Inferior parietal cortex (tissue), 1 donor: ENCODE results near the gene EXOC2.

Source experiments
- DNase-seq: peaks from one replicate; pipeline ENCODE4 v3.0.0-alpha.2; 2016; ENCODE audit errors: extremely low spot score

The EXOC2 gene

DNA sequence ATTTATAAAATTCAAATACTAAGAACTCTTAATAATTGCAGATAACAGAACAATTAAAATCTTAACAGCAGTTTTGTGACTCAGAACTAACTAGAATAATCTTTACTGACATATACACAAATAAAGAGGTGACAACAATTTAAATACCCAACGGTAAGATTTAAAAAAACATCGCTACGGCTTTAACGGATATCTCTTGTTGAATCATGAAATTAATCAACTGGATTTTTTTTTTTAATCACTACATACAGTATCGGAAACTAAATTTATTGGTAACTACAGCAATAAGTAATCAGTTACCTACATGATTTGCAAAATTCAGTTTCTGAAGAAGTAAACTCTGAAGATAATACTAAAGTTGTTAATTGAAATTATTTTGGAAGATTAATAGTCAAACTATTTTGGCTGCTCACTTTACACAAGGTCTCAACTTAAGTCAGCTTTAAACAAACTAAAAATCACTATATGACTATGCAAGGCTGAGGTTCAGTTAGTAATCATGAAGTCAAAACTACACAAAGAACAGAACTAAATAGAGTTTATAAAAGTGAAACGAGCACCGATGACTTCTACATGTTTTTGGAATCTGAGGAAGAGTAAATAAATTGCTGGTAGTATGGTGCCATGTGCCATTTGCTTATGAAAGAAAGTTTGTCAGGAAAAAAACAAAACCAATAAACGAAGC lies 164.8 kb downstream of the EXOC2 start:
- no peak for DNase-seq

DNA sequence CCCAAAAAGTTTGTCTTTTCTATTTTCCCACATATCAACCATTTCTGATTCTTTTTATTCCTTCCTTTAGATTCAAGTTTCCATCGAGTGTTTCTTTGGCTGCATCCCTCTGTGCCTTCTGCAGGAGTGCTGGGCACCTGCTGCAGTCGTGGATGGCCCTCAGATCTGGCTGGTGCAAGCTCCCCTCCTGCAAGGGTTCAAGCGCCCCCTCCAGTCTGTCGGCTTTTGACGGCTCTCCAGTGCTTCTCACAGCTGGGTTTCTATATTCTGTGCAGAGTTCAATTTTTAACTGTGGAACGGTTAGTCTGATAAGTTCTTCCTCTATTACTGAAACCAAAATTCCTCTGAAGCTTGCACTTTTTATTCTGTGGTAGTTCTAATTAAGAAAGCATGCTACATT lies 168.1 kb downstream of the EXOC2 start:
- DNase-seq: no peak

DNA sequence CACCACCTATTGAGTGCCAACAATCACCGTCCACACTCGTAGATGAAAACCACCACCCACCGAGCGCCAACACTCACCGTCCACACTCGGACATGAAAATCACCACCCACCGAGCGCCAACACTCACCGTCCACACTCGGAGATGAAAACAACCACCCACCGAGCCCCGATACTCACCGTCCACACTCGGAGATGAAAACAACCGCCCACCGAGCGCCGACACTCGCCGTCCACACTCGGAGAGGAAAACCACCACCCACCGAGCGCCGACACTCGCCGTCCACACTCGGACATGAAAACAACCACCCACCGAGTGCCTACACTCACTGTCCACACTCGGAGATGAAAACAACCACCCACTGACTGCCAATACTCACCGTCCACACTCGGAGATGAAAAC lies 172.1 kb downstream of the EXOC2 start:
- DNase-seq: no peak

DNA sequence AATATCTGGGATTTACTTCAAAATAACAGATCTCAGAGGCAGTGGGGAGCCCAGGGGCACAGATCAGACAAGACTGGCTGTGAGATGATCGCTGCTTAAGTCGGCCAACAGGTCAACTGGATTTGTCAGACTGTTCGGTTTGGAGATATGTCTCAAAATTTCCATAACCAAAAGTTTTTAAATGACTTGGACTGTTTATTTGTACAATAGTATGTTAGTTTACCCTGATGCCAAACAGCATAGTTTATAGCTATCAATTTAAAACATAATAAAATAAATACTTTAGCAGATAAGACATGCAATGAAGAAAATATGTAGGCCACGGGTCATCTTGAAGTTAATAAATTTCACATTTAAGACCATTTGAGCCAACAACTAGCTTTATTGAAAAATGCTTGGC lies 174.7 kb downstream of the EXOC2 start:
- no peak for DNase-seq

DNA sequence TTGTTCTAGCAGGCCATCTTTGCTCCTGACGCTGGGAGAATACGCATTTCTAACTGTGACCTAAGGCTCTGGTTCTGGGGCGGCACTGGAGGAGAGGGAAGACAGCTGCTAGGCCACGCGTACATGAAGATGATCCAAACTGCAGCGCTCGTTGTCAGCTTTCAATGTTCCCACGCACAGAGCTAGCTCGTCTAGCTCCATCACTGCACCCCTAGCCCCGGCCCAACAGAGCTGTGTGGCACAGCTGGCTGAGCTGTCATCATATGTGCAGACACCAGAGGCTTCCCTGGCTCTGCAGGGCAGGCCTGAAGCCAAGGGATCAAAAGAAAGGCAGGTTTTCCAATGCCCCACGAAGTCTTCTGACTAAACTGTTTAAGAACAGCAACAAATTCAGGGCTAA lies 176.7 kb downstream of the EXOC2 start:
- no peak for DNase-seq

DNA sequence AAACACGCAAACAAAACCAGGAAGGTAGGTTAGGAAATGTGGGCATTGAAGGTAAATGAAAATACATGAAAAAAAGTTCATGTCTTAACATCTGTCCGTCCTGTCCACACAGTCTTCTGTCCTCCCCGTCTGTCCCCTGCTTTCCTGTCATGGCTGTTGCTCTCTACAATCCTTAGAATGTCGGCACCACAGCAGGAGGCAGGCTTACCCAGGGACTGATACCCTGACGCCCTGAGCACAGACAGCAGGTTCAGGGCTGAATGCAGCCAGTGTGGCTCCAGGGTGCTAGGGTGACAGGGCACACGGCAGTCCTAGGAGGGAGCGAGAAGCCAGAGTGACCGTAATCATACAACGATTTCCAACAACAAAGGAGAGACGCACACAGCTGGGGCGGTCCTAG lies 177.7 kb downstream of the EXOC2 start:
- DNase-seq: no peak

DNA sequence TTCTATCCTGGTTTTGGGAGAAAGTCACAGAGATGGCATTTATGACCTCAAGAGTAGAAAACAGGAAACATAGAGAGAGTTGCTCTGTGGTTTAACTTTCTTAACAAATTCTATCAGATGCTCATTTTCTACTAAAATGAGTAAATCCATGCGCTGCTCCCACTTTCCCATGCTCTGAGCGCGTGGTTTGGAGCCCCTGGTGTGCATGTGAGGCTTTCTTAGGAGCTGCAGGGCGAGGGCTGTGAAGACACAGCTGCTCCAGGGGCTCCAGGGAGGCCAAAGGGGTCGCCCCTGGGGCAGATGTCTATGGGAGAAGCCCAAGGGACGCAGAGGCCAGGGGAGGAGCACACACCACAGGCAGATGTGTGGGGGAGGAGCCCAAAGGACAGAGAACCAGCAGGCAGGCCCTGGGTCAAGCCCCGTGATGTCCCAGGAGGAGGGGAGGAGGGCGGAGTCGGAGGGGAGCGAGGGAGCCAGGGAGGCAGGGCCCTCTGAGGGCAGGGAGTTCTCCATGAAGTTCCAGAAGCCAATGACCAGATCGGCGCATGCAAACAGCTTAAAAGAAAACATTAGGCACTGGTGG lies 178.5 kb downstream of the EXOC2 start:
- DNase-seq: no peak

DNA sequence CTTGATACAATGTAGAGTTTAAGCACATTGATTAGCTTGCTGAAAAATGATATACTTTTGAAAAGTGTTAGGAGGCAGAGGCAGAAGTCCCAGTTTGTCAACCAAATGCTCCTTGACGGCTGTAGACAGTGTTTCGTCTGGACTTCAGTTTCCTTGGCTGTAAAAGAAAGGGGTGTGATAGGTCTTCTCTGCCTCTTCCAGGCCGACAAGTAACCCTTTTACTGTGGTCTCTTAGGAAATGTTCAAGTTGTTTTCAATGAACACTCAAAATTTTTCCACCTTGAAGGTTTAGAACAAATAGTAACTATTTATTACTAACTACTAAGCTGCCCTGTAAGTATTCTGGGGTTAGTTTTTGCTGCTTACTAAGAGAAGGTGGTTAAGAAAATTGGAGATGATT lies 179.0 kb downstream of the EXOC2 start:
- no peak for DNase-seq

DNA sequence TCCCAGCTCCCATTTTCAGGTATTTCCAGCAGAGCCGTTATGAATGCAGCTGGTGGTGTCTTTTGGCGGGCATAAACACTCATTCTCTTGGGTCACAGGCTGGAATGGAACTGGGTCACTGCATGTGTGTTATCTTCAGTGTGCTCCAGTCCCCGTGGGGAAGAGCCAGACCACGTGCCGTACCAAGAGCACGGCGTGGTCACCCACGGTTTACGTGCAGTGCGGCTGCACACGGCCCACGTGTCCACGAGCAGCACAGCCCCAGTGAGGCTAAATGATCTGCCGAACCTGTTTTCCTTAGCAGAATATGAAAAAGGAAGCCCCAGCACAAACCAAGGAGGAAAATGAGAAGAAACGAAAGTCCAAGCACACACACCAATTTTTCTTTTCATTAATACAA lies 179.9 kb downstream of the EXOC2 start:
- no peak for DNase-seq

DNA sequence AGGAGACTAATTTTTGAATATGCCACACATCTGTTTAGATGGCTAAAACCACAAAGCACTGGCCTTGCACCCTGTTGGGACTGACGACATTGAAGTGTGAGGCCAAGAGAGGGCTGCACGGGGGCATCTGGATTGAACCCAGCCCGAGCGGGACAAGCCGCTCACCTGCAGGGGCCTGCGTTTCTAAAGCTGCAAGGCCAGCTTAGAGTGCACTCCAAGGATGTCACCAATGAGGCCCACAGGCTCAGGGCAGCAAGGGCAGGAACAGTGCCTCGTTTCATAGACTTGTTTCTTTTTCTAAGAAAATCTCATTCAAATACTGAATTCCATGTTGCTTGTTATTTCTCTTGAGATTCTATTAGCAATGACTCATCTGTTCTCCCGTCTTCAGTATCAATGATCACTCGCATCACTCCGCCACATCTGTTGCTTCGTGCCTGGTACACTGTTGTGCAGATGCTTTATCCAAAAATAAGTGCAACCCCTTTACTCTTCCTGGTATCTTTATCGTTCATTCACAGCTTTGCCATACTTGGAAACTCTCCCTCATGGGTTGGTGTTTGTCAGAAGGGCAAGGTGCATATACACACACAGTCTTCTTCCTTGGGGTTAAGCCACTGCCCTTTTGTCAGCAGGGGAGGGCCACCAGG lies 181.3 kb downstream of the EXOC2 start:
- no peak for DNase-seq

DNA sequence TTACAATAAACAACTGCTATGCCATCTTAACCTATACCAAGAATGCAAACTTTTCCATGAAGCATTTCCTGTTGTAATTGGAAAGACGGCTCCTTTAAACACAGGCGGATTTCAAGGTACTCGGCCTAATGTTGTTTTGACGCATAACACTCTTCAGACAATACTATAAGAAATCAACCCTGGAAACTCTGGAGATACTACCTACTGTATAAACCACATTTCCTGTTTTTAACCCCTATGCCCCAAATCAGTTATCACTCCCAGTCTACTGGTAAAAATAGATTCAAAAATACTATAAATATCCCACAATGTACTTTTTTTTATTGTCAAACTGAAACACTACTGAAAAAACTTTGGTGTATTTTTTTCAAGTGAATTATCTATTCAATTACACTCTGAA lies 183.3 kb downstream of the EXOC2 start:
- DNase-seq: no peak

DNA sequence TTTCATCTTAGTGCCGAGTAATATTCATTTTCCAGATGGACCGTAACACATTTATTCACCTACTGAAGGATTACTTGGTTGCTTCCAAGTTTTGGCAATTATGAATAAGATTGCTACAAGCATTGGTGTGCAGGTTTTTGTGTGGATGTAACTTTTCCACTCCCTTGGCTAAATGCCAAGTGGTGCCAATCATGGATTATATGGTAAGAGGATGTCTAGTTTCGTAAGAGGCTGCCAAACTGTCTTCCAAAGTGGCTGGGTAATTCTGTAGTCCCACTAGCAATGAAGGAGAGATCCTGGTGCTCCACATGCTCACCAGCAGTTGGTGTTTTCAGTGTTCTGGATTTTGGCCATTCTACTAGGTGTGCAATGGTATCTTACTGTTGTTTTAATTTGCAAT lies 184.3 kb downstream of the EXOC2 start:
- DNase-seq: no peak

DNA sequence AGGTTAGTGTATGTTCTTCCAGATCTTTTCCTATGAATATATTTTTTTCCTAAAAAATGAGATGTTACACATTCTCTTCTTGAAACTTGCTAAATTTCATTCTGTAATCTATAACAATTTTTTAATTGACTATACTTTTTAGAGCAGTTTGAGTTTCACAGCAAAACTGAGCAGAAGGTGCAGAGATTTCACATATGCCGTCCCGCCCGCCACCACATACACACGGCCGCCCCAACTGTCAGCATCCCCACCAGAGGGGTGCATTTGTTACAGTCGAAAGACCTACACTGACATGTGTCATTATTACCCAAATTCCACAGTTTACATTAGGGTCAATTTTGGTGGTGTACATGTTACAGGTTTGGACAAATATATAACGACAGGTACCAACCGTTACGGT lies 184.9 kb downstream of the EXOC2 start:
- no peak for DNase-seq

DNA sequence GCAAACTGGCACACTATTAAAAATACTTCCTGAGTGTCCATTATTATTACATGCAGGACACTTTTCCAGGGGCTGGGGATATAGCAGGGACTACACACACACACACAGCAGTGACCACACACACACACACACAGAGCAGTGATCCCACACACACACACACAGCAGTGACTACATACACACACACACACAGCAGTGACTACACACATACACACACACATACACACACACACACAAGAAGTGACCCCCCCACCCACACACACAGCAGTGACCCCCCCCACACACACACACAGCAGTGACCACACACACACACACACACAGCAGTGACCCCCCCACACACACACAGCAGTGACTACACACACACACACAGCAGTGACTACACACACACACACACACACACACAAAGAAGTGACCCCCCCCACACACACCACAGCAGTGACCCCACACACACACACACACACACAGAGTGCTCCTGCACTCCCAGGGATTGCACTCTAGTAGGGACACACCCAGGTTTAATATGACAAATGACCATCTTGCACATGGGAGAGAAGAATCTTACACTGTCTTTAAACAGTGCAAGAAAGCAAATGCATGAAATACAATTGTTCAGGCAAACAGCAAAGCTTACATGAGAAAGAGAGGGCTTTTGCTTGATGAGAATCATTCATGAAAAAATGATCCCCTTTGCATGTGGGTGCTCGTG lies 185.9 kb downstream of the EXOC2 start:
- no peak for DNase-seq

DNA sequence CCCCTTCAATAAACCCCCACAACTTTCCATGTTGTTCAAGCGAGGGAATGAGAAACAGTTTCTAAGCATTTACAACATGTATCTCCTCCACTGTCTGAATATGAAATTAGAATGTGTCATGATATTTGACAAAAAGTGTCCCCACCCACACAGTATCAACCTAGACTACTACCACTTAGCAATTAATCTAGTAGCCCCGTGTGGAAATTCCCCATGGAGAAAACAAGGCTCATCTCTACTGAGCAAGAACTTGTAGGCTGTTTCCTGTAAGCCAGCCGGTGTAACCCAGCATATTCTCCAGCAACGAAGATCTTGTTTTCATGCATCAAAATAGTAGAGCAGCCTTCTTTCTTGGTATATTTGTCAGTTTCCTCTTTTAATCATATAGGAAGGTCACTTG lies 186.4 kb downstream of the EXOC2 start:
- no peak for DNase-seq

DNA sequence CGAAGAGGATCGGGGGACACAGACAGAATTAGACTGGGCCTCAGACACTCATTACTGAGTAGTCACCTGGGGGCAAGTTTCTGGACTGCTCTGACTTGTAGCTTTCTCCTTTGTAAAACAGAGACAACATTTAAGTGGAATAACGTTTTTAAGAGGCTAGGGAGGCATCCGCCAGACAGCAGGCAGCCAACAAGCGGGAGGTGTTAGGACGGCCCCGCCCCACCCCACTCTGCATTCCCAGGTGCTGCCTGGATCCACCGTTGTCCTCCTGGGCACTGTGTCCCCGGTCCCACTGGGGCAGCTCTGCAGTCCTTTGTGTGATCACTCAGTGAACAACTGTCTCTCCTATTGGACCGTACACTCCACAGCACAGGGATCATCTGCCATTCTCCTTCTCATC lies 187.6 kb downstream of the EXOC2 start:
- no peak for DNase-seq

DNA sequence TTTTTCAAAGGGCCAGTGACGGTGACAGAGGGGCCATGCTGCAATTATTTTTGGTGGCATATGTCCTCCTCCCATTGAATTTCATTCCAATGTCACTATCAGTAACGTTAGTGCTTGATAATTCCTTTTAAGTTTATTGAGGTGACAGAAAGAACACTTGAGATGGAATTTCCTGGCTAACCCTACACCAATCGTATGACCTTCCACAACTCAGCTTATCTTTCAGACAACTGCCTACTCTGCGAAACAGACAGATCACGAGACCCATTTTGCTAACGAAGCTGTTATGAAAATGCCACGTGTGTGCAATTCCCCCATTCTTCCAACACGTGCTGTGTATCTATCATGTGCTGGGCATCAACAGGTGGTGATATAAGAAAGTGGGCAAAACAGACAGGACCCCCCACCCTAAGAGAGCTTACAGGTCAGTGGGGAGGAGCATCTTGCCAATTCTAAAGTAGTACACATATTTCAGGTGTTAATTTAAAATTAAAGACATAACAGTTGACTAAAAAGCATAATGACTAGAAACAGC lies 188.4 kb downstream of the EXOC2 start:
- no peak for DNase-seq

DNA sequence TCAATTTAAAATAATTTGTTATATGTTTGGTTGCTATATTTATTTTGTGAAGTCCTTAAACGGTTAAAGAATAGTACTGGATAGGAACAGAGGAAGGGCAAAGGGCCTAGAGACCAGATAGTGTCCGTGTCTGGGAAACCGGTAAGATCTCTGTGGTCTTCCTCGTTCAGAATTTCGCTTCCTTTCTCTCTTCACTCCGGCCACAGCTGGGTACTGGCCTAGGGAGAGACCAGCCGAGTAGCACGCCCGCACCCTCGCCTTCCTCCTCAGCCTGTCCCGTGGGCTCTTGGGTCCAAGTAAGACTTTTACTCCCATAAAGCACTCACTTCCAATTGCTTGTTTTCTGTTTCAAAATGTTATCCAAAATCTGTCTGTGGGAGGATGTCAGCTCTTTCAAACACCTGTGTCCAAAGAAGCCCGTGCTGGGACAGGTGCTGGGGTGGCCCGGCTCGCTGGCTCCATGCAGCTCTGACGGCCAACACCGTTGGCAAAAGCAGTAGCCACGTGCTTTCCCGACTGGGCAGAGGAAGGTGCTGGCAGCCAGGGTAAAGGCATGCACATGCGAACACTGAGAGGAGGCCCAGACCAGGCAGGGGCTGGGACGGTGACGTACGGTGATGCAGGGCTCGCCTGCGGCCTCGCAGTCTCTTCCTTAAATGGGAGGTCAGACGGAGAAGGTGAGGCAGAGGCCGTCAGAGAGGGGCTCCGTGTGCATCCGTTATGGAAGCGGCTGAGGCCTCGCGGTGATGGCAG lies 189.2 kb downstream of the EXOC2 start:
- no peak for DNase-seq

DNA sequence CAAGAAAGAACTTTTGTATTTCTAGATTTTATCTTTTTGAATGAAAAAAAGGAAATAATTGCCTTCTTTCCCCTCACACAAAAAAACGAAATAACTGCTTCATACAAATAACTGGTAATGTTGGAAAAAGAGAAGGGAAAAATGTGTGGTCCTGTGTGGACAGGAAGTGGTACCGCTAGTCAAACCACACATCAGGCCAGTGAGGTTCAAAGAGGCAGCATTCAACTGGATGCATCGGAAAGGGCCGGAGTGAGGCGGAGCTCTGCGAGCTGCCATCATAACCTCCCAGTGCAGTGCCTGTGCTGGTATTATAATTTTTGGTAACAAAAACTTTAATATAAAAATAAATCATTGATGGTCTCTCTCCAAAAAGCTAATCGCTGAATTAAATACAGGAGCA lies 190.2 kb downstream of the EXOC2 start:
- DNase-seq: no peak

DNA sequence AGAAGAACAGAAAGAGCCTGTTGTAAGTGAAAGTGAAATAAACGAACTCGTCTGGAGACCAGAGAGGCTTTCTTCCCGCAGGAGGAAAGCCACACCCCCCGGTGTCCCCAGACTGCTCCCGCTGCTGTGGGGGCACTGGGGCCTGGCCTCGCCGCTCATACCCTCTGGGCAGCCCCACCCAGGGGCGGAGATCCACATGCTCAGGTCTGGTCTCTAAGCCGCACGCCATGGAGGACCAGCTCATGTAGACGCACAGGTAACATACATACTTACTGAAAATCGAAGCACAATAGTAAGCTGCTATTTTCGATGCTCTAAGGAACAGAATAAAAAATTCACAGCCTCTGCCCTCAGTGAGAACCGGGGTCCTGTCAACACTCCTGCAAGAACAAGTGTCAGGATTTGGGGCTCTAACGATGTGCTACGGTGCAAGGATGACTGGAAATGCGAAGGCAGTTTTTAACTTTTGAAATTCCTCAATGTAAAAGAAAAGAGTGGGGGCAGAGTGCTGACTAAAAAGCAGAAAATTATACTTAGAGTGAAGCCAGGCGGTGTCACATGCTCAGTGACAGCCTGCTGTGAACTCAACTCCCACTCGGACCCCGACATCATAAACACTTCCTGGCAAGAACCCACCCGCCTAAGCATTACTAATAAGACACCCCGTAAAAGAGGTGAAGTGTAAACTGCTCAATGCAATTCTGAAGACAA lies 190.9 kb downstream of the EXOC2 start:
- no peak for DNase-seq

DNA sequence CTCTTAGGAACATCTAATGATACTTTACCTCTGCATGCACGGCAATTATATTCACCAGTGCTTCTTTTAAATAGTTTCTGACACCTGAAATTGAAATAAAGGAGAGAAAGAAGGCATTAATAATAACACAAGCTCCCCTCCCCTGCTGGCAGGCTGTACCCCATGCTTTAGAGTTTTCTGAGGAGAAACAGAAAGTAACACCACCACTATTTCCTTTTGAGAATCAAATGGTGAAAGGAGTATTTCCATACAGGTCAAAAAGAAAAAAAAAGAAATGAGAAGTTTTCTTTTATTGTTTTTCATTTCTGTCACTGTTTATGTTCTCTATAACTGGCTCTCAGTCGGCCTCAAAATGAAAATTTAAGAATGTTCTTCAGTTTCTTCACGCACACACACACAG lies 193.3 kb downstream of the EXOC2 start:
- DNase-seq: no peak
